ENCODE measurements around the gene PRKG1.

DNA sequence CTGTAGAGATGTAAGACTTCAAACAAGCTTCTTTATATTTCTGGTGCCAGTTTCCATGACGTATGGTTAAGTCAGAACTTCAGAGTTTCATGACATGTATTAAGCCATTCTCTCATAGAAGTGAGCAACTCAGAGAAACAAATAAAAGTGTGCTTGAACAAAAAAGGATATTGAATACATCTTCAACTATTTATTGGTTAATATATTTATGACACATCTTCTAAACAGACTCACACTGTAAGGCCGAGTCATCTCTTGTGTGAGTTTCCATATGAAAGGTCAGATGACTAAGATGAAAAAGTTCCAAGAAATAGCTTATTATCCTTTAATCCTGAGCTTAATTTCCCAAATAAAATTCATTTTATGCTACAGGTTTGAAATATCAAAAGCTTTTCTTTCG is 730.6 kb downstream of the PRKG1 start:
- TF ChIP-seq, protein P1, sequence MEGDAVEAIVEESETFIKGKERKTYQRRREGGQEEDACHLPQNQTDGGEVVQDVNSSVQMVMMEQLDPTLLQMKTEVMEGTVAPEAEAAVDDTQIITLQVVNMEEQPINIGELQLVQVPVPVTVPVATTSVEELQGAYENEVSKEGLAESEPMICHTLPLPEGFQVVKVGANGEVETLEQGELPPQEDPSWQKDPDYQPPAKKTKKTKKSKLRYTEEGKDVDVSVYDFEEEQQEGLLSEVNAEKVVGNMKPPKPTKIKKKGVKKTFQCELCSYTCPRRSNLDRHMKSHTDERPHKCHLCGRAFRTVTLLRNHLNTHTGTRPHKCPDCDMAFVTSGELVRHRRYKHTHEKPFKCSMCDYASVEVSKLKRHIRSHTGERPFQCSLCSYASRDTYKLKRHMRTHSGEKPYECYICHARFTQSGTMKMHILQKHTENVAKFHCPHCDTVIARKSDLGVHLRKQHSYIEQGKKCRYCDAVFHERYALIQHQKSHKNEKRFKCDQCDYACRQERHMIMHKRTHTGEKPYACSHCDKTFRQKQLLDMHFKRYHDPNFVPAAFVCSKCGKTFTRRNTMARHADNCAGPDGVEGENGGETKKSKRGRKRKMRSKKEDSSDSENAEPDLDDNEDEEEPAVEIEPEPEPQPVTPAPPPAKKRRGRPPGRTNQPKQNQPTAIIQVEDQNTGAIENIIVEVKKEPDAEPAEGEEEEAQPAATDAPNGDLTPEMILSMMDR (IDR thresholded peaks at IDR 0.05): no peak
- no peak for TF ChIP-seq POLR2A (IDR thresholded peaks at IDR 0.05)
